ENCODE measurements around the gene GUCA1C. TPM values are rescaled to one million over a fixed set of nuclear protein-coding genes. Genes with fewer than 3 reads are reported as not detected.

The GUCA1C gene
- total and polyA plus RNA-seq, 4 donors = 0.20 TPM; not detected in 3

GRCh38 chr3:108914774-108915641 lies 38.7 kb downstream of the GUCA1C start:
- H3K4me1 ChIP-seq (ENCODE audit: control insufficient read depth, insufficient read depth, low read length) = no peaks in the 10 kb centered on the region
- 21% methylated on average over 3 of the region's 6 CpGs for WGBS (ENCODE audit: insufficient coverage)
- peak in 5 of 6 donors; percentile 17 to 87 (median 23) for DNase-seq (ENCODE audit: low read depth in 4 of 6, low spot score in 6 of 6)

GRCh38 chr3:108909799-108910198 lies 43.9 kb downstream of the GUCA1C start:
- no peaks in the 10 kb centered on the region for H3K27me3 ChIP-seq (ENCODE audit: control insufficient read depth, insufficient read depth, low read length)
- no peak for DNase-seq (ENCODE audit: low read depth in 4 of 6, low spot score in 6 of 6)
- H3K9me3 ChIP-seq (ENCODE audit: control insufficient read depth, insufficient read depth, low read length) = no peaks in the 10 kb centered on the region
- no peaks in the 10 kb centered on the region for H3K36me3 ChIP-seq (ENCODE audit: control insufficient read depth, insufficient read depth, low read length)
- H3K4me1 ChIP-seq (ENCODE audit: control insufficient read depth, insufficient read depth, low read length) = no peaks in the 10 kb centered on the region
- WGBS (ENCODE audit: insufficient coverage) = 95% methylated on average over 5 of the region's 5 CpGs
- no peak overlapping the region for H3K4me3 ChIP-seq (ENCODE audit: low read depth, low read length)
- H3K27ac ChIP-seq (ENCODE audit: low read depth, low read length) = no peak overlapping the region

More at GRCh38 chr3:108914774-108915641, 38.7 kb downstream of the GUCA1C start:
- no peak overlapping the region for H3K4me3 ChIP-seq (ENCODE audit: low read depth, low read length)
- H3K27me3 ChIP-seq (ENCODE audit: control insufficient read depth, insufficient read depth, low read length) = no peaks in the 10 kb centered on the region
- no peaks in the 10 kb centered on the region for H3K9me3 ChIP-seq (ENCODE audit: control insufficient read depth, insufficient read depth, low read length)
- no peaks in the 10 kb centered on the region for H3K36me3 ChIP-seq (ENCODE audit: control insufficient read depth, insufficient read depth, low read length)
- no peak overlapping the region for H3K27ac ChIP-seq (ENCODE audit: low read depth, low read length)

- H3K27ac ChIP-seq (ENCODE audit: low read depth, low read length) = no peak overlapping the region
- no peaks in the 10 kb centered on the region for H3K36me3 ChIP-seq (ENCODE audit: control insufficient read depth, insufficient read depth, low read length)
- no peak overlapping the region for H3K4me3 ChIP-seq (ENCODE audit: low read depth, low read length)
- H3K4me1 ChIP-seq (ENCODE audit: control insufficient read depth, insufficient read depth, low read length) = no peaks in the 10 kb centered on the region
- WGBS (ENCODE audit: insufficient coverage) = no CpG with 5 or more reads among the region's 1 CpG
- peak in 1 of 6 donors; percentile 44 for DNase-seq (ENCODE audit: low read depth in 4 of 6, low spot score in 6 of 6)
- H3K9me3 ChIP-seq (ENCODE audit: control insufficient read depth, insufficient read depth, low read length) = no peaks in the 10 kb centered on the region
- no peaks in the 10 kb centered on the region for H3K27me3 ChIP-seq (ENCODE audit: control insufficient read depth, insufficient read depth, low read length)
These were observed 46.5 kb downstream of the GUCA1C start for GRCh38 chr3:108907194-108907593.

GRCh38 chr3:108899530-108899929 lies 54.1 kb downstream of the GUCA1C start:
- Histone ChIP-seq H3K36me3 (ENCODE audit: control insufficient read depth, insufficient read depth, low read length) (no peaks in the 10 kb centered on the region), H3K9me3 (ENCODE audit: control insufficient read depth, insufficient read depth, low read length) (no peaks in the 10 kb centered on the region), H3K27me3 (ENCODE audit: control insufficient read depth, insufficient read depth, low read length) (no peaks in the 10 kb centered on the region), H3K4me3 (ENCODE audit: low read depth, low read length) (no peak overlapping the region), H3K4me1 (ENCODE audit: control insufficient read depth, insufficient read depth, low read length) (no peaks in the 10 kb centered on the region), H3K27ac (ENCODE audit: low read depth, low read length) (no peak overlapping the region)
- no peak for DNase-seq (ENCODE audit: low read depth in 4 of 6, low spot score in 6 of 6)
- WGBS (ENCODE audit: insufficient coverage) = 75% methylated on average over 2 of the region's 3 CpGs

GRCh38 chr3:108897883-108898282 lies 55.8 kb downstream of the GUCA1C start:
- no CpG with 5 or more reads among the region's 3 CpGs for WGBS (ENCODE audit: insufficient coverage)
- DNase-seq (ENCODE audit: low read depth in 4 of 6, low spot score in 6 of 6) = no peak
- no peak overlapping the region for H3K4me3 ChIP-seq (ENCODE audit: low read depth, low read length)
- no peaks in the 10 kb centered on the region for H3K27me3 ChIP-seq (ENCODE audit: control insufficient read depth, insufficient read depth, low read length)
- H3K36me3 ChIP-seq (ENCODE audit: control insufficient read depth, insufficient read depth, low read length) = no peaks in the 10 kb centered on the region
- H3K9me3 ChIP-seq (ENCODE audit: control insufficient read depth, insufficient read depth, low read length) = no peaks in the 10 kb centered on the region
- H3K4me1 ChIP-seq (ENCODE audit: control insufficient read depth, insufficient read depth, low read length) = no peaks in the 10 kb centered on the region
- no peak overlapping the region for H3K27ac ChIP-seq (ENCODE audit: low read depth, low read length)

- no CpG with 5 or more reads among the region's 5 CpGs for WGBS (ENCODE audit: insufficient coverage)
- Histone ChIP-seq H3K4me3 (ENCODE audit: low read depth, low read length) (no peak overlapping the region), H3K27ac (ENCODE audit: low read depth, low read length) (no peak overlapping the region)
These were observed 58.7 kb downstream of the GUCA1C start for GRCh38 chr3:108894981-108895380.

GRCh38 chr3:108891833-108892232 lies 61.8 kb downstream of the GUCA1C start:
- Histone ChIP-seq H3K36me3 (ENCODE audit: control insufficient read depth, insufficient read depth, low read length) (no peaks in the 10 kb centered on the region), H3K9me3 (ENCODE audit: control insufficient read depth, insufficient read depth, low read length) (no peaks in the 10 kb centered on the region), H3K27ac (ENCODE audit: low read depth, low read length) (no peak overlapping the region), H3K27me3 (ENCODE audit: control insufficient read depth, insufficient read depth, low read length) (no peaks in the 10 kb centered on the region), H3K4me3 (ENCODE audit: low read depth, low read length) (no peak overlapping the region), H3K4me1 (ENCODE audit: control insufficient read depth, insufficient read depth, low read length) (no peaks in the 10 kb centered on the region)
- WGBS (ENCODE audit: insufficient coverage) = 80% methylated on average over 2 of the region's 3 CpGs
- DNase-seq (ENCODE audit: low read depth in 4 of 6, low spot score in 6 of 6) = no peak

More at GRCh38 chr3:108894981-108895380, 58.7 kb downstream of the GUCA1C start:
- H3K36me3 ChIP-seq (ENCODE audit: control insufficient read depth, insufficient read depth, low read length) = no peaks in the 10 kb centered on the region
- H3K4me1 ChIP-seq (ENCODE audit: control insufficient read depth, insufficient read depth, low read length) = no peaks in the 10 kb centered on the region
- no peak for DNase-seq (ENCODE audit: low read depth in 4 of 6, low spot score in 6 of 6)
- H3K27me3 ChIP-seq (ENCODE audit: control insufficient read depth, insufficient read depth, low read length) = no peaks in the 10 kb centered on the region
- H3K9me3 ChIP-seq (ENCODE audit: control insufficient read depth, insufficient read depth, low read length) = no peaks in the 10 kb centered on the region

GRCh38 chr3:108887777-108888176 lies 65.9 kb downstream of the GUCA1C start:
- Histone ChIP-seq H3K4me3 (ENCODE audit: low read depth, low read length) (no peak overlapping the region), H3K27ac (ENCODE audit: low read depth, low read length) (no peak overlapping the region), H3K36me3 (ENCODE audit: control insufficient read depth, insufficient read depth, low read length) (no peaks in the 10 kb centered on the region), H3K27me3 (ENCODE audit: control insufficient read depth, insufficient read depth, low read length) (no peaks in the 10 kb centered on the region), H3K4me1 (ENCODE audit: control insufficient read depth, insufficient read depth, low read length) (no peaks in the 10 kb centered on the region), H3K9me3 (ENCODE audit: control insufficient read depth, insufficient read depth, low read length) (no peaks in the 10 kb centered on the region)
- no peak for DNase-seq (ENCODE audit: low read depth in 4 of 6, low spot score in 6 of 6)
- no CpG with 5 or more reads among the region's 2 CpGs for WGBS (ENCODE audit: insufficient coverage)

GRCh38 chr3:108887121-108887520 lies 66.6 kb downstream of the GUCA1C start:
- Histone ChIP-seq H3K27me3 (ENCODE audit: control insufficient read depth, insufficient read depth, low read length) (no peaks in the 10 kb centered on the region), H3K36me3 (ENCODE audit: control insufficient read depth, insufficient read depth, low read length) (no peaks in the 10 kb centered on the region), H3K27ac (ENCODE audit: low read depth, low read length) (no peak overlapping the region), H3K4me3 (ENCODE audit: low read depth, low read length) (no peak overlapping the region), H3K4me1 (ENCODE audit: control insufficient read depth, insufficient read depth, low read length) (no peaks in the 10 kb centered on the region), H3K9me3 (ENCODE audit: control insufficient read depth, insufficient read depth, low read length) (no peaks in the 10 kb centered on the region)
- DNase-seq (ENCODE audit: low read depth in 4 of 6, low spot score in 6 of 6) = peak in 1 of 6 donors; percentile 73
- no CpG with 5 or more reads among the region's 4 CpGs for WGBS (ENCODE audit: insufficient coverage)

GRCh38 chr3:108883373-108883772 lies 70.3 kb downstream of the GUCA1C start:
- no peaks in the 10 kb centered on the region for H3K36me3 ChIP-seq (ENCODE audit: control insufficient read depth, insufficient read depth, low read length)
- H3K9me3 ChIP-seq (ENCODE audit: control insufficient read depth, insufficient read depth, low read length) = no peaks in the 10 kb centered on the region
- 71% methylated on average over 1 of the region's 1 CpG for WGBS (ENCODE audit: insufficient coverage)
- no peak overlapping the region for H3K27ac ChIP-seq (ENCODE audit: low read depth, low read length)
- H3K4me3 ChIP-seq (ENCODE audit: low read depth, low read length) = no peak overlapping the region
- no peaks in the 10 kb centered on the region for H3K4me1 ChIP-seq (ENCODE audit: control insufficient read depth, insufficient read depth, low read length)
- DNase-seq (ENCODE audit: low read depth in 4 of 6, low spot score in 6 of 6) = no peak
- no peaks in the 10 kb centered on the region for H3K27me3 ChIP-seq (ENCODE audit: control insufficient read depth, insufficient read depth, low read length)

Measured in spinal cord (tissue), 10 donors.